Central memory CD8-positive, alpha-beta T cell (primary cell): ENCODE data around the gene IGSF3.
A peak's percentile ranks its signal among the peaks of the same experiment; 100 is the strongest.

Source experiments
- ATAC-seq: fragments of 150-1000 bp; cut with Tn5 transposase; replicated peaks from 2 replicates; pipeline ENCODE4 v1.10.0; 2022; ENCODE audit warnings: mild to moderate bottlenecking, moderate FRiP score, moderate number of reproducible peaks; ENCODE audit not compliant: poor library complexity, severe bottlenecking; ENCODE audit errors: extremely low read depth
- DNase-seq, 2 donors: peaks; one replicate each; pipeline ENCODE4 v3.0.0; 2021; ENCODE audit warnings: low spot score in 2 of 2
- H3K27ac Mint-ChIP-seq: one replicate; pipeline ENCODE4 v1.8.0; 2022; ENCODE audit warnings: low read depth, mild to moderate bottlenecking, moderate library complexity, mixed read lengths
- H3K27me3 Mint-ChIP-seq: one replicate; pipeline ENCODE4 v1.8.0; 2022; ENCODE audit warnings: mixed read lengths
- H3K36me3 Mint-ChIP-seq: one replicate; pipeline ENCODE4 v1.8.0; 2022; ENCODE audit warnings: mild to moderate bottlenecking, moderate library complexity, mixed read lengths; ENCODE audit not compliant: insufficient read depth
- H3K4me1 Mint-ChIP-seq: one replicate; pipeline ENCODE4 v1.8.0; 2022; ENCODE audit warnings: mixed read lengths
- H3K4me3 Mint-ChIP-seq: one replicate; pipeline ENCODE4 v1.8.0; 2022; ENCODE audit warnings: mild to moderate bottlenecking, moderate library complexity, mixed read lengths
- H3K9me3 Mint-ChIP-seq: one replicate; pipeline ENCODE4 v1.8.0; 2022; ENCODE audit warnings: mixed read lengths

IGSF3 gene

DNA sequence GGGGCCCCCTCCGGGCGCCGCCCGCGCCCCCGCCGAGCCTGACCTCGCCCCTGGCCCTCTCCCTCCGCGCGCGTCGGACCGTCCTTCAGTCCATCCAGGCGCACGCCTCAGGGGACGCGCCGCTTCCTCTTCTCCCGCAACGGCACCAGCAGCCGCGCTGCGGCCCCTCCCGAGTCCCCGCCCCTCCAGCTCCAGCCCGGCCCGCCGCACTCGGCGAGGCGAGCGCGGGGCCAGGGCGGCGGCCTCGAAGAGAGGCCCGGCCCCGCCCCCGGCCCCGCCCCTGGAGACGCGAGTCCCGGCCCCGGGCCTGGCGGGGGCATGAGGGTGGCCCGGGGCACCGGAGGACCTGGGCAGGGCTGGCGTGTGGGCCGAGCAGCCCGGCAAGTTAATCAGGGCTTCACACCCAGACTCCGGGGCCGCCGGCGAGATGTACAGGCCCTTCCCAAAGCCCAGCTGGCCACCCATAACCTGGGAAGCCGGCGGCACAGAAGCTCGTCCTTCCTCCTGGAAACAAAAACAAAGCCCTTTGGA lies at the start of gene IGSF3:
IGSF3 (minus strand) TSS at position 159 of the 531 bp plus-strand sequence. CDS start 1,407 bp downstream, outside the sequence.
- peak within 1 kb of the TSS; percentile 72 for H3K4me3 Mint-ChIP-seq
- no peaks in the 10 kb centered on the region for H3K9me3 Mint-ChIP-seq
- peak; percentile 52 for ATAC-seq
- H3K27me3 Mint-ChIP-seq, result peaks cover 59% of the 10 kb centered on the region
- peaks cover 1% of the 10 kb centered on the region for H3K36me3 Mint-ChIP-seq
- no peak for DNase-seq
- H3K4me1 Mint-ChIP-seq, result no peaks in the 10 kb centered on the region
- H3K27ac Mint-ChIP-seq, result no peak within 1 kb of the TSS

DNA sequence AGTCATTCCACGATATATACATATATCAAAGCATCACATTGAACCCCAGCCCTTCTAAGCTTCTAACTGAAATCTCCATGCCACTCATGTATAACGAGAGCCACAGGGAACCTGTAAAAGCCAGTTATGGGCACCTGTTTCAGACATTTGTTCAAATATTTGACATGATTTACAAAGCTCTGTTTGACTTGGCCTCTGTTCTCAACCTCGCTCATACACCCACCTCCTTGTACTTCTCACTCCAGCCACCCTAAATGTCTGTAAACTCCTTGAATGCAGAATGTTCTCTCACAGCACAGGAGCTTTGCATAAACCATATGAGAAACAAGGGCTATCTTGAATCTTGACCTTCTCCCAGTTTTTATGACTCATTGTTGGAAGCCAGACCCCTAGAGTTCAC lies 49.8 kb upstream of the IGSF3 start:
- no peaks in the 10 kb centered on the region for H3K4me1 Mint-ChIP-seq
- no peaks in the 10 kb centered on the region for H3K36me3 Mint-ChIP-seq
- H3K4me3 Mint-ChIP-seq, result no peak overlapping the region
- DNase-seq, result no peak
- no peaks in the 10 kb centered on the region for H3K9me3 Mint-ChIP-seq
- ATAC-seq, result no peak
- peaks cover 2% of the 10 kb centered on the region for H3K27me3 Mint-ChIP-seq
- H3K27ac Mint-ChIP-seq, result no peak overlapping the region

DNA sequence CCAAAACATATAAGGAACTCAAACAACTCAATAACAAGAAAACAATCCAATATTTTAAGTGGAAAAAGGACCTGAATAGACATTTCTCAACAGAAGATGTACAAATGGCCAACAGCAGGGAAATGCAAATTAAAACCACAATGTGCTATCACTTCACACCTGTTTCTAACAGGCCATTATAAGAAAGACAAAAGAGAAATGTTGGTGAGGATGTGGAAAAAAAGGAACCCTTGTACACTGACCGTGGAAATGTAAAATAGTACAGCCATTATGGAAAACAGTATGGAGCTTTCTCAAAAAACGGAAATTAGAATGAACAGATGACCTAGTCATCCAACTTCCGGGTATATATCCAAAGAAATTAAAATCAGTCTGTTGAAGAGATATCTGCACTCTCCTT lies 48.9 kb upstream of the IGSF3 start:
- H3K27ac Mint-ChIP-seq, result no peak overlapping the region
- no peaks in the 10 kb centered on the region for H3K4me1 Mint-ChIP-seq
- no peaks in the 10 kb centered on the region for H3K36me3 Mint-ChIP-seq
- H3K27me3 Mint-ChIP-seq, result peaks cover 6% of the 10 kb centered on the region
- no peak overlapping the region for H3K4me3 Mint-ChIP-seq
- H3K9me3 Mint-ChIP-seq, result no peaks in the 10 kb centered on the region
- no peak for DNase-seq
- ATAC-seq, result no peak

DNA sequence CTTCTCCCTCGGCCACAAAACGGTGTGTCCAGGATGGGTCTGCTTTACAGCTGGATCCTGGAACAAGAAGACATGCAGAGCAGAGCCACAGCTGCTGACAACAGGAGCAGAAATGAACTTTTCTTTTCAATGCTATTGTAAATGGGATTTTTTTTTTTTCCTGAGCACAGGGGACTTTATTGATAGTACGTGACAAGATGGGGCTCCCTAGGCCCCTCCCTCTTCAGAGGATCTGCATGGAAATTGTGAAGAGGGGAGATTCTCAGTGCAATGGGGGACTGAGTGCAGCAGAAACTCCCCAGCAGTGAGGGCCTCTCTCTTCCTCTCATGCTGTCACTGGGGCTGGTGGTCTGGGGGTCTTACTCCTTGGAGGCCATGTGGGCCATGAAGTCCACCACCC lies 45.9 kb upstream of the IGSF3 start:
- H3K4me3 Mint-ChIP-seq, result no peak overlapping the region

DNA sequence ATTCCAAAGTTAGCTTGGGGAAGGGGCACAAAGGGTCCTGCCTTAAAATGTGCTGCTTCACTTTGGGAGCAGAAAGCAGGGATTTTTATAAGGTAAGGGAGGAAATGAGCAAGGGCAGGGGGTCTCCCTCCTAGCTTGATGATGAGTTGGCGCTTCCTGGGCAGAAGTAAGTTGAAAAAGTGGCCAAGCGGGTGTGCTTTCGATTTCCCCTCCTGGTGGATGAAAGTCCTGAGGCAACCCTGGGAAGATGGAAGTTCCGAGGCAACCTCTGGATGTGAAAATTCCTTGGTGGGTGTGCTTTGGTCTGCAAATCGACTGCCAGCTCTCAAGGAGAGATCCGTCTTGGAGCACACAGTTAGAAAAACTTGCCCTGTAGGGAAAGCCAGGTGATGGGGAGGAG lies 45.0 kb upstream of the IGSF3 start:
- Mint-ChIP-seq H3K9me3 (no peaks in the 10 kb centered on the region), H3K36me3 (no peaks in the 10 kb centered on the region), H3K27me3 (peaks cover 20% of the 10 kb centered on the region), H3K27ac (no peak overlapping the region), H3K4me1 (no peaks in the 10 kb centered on the region), H3K4me3 (no peak overlapping the region)
- ATAC-seq (no peak), DNase-seq (no peak)

More for the DNA sequence above, 45.9 kb upstream of the IGSF3 start:
- no peaks in the 10 kb centered on the region for H3K4me1 Mint-ChIP-seq
- ATAC-seq (no peak), DNase-seq (no peak)
- no peaks in the 10 kb centered on the region for H3K9me3 Mint-ChIP-seq
- H3K36me3 Mint-ChIP-seq, result no peaks in the 10 kb centered on the region
- H3K27me3 Mint-ChIP-seq, result peaks cover 10% of the 10 kb centered on the region
- no peak overlapping the region for H3K27ac Mint-ChIP-seq

DNA sequence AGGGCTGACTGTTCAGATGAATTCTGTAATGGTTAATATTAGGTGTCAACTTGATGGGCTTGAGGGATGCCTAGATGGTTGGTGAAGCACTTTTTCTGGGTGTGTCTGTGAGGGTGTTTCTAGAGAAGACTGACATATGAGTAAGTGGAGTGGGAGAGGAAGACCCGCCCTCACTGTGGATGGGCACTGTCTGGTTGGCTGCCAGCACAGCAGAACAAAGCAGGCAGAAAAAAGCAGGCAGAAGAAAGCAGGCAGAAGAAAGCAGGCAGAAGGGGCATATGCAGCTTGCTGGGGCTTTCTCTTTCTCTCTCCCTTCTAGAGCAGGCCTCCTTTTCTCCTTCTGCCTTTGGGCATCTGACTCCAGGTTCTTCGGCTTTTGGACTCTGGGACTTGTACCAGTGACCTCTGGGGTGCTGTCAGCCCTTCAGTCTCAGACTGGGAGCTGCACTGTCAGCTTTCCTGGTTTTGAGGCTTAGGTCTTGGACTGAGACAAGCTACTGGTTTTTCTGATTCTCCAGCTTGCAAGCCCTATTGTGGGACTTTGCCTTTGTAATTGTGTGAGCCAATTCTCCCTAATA lies 43.8 kb upstream of the IGSF3 start:
- Mint-ChIP-seq H3K27ac (no peak overlapping the region), H3K4me3 (no peak overlapping the region), H3K27me3 (peaks cover 23% of the 10 kb centered on the region), H3K36me3 (no peaks in the 10 kb centered on the region), H3K4me1 (no peaks in the 10 kb centered on the region), H3K9me3 (no peaks in the 10 kb centered on the region)
- no peak for ATAC-seq
- DNase-seq, result no peak

DNA sequence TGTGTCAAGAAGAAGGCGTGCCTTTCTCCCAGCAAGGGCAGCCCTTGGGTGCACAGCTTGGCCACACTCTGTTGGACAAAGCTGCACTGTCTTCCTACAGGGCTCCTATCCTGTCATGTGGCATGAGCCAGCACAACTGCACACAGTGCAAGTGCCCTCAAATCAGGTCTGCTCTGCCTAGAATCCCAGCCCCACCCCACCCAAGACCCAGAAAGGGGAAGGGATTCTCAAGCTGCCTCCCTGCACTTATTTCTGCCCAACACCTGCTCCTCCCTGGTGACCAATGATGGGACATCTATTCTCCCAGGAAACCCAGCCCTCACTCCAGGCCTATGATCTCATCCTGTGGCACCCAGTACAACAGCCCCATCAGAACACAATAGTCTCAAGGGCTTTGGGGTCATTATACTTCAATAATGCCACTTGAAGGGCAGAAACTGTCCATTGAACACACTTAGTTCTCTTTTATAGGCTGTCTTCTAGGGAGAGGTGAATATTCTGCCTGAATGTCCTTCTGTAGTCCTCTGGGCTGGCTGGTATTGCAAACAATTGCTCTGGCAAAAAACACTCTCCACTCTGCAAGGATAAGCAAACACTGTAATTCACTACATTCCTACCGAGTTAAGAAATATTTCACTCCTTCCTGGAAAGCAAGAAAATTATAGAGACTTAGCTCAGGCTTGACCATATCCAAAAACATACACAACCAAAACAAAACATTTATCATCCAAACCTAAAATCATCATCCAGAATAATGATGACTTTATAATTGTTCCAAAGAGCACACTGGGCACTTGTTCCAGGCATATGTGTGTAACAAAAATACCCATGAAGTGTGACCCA lies 43.1 kb upstream of the IGSF3 start:
- no peaks in the 10 kb centered on the region for H3K9me3 Mint-ChIP-seq
- H3K27me3 Mint-ChIP-seq, result peaks cover 23% of the 10 kb centered on the region
- no peaks in the 10 kb centered on the region for H3K36me3 Mint-ChIP-seq
- DNase-seq (no peak), ATAC-seq (no peak)
- no peak overlapping the region for H3K27ac Mint-ChIP-seq
- H3K4me1 Mint-ChIP-seq, result no peaks in the 10 kb centered on the region
- no peak overlapping the region for H3K4me3 Mint-ChIP-seq

DNA sequence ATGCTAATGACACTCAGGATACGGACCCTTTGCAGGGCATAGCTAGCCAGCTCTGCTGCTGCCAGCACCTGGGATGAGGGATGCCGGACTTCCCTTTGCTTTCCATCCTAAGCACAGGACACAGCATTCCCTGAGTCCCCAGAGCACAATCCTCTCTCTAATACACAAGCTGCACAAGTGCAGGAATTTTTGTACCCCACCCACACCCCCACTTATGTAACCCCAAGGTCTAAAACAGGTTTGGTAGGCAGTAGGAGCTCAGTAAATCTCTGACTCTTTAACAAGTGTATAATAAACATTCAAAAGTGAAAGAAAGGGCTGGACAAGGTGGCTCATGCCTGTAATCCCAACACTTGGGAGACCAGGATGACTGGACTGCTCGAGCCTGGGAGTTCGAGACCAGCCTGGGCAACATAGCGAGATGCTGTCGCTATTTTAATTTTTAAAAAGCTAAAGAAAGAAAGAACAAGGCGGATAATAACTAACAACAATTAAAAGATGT lies 42.2 kb upstream of the IGSF3 start:
- no peak for ATAC-seq
- H3K27ac Mint-ChIP-seq, result no peak overlapping the region
- H3K9me3 Mint-ChIP-seq, result no peaks in the 10 kb centered on the region
- no peak overlapping the region for H3K4me3 Mint-ChIP-seq
- DNase-seq, result no peak
- H3K36me3 Mint-ChIP-seq, result no peaks in the 10 kb centered on the region
- peaks cover 23% of the 10 kb centered on the region for H3K27me3 Mint-ChIP-seq
- H3K4me1 Mint-ChIP-seq, result no peaks in the 10 kb centered on the region

DNA sequence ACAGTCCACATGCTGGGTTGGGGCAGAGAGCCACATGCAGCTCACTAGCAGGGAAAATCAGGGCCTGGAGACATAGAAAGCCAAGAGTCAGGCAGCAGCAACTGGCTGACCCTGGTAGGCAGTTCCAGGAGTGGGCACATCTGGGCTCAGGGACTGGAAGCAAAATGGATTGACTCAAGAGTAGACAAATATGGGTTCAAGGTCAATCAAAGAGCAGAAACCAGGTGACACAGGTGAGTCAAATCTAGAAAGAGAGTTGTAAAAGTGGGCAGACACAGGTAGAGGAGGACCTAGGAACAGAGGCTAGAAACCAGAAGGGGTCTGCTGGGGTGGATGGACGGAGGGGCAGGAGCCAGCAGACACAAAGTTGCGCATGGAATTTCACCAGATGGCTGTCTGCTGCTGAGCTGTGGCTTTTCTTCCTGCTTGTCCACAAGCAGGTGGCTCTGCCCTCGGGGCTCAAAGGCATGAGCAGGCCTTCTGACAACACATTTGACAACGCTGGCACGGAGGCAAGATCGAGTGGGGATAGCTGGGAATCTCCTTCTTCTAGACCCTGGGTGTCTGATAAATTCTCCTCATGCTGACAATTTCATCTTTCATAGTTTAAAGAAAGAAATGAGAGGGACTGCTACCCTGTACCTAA lies 40.8 kb upstream of the IGSF3 start:
- Mint-ChIP-seq H3K27me3 (peaks cover 23% of the 10 kb centered on the region), H3K4me1 (no peaks in the 10 kb centered on the region), H3K36me3 (no peaks in the 10 kb centered on the region), H3K27ac (peak overlapping the region; percentile 32), H3K4me3 (no peak overlapping the region), H3K9me3 (no peaks in the 10 kb centered on the region)
- no peak for ATAC-seq
- no peak for DNase-seq

DNA sequence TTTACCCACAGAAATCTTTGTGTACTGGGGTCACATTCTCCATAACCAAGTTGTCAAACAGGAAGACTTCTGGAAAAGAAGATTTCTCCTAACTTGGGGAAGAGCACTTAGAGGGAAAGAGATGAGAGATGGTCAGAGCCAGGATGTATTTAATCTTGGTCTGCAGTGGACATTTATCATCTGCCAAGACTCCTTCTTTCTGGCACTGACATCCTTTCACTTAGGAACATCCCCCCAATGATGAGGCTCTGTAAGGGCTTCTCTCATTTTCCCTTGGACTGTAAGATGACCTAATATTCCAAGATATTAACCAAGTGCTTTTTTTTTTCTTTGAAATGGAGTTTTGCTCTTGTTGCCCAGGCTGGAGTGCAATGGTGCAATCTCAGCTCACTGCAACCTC lies 39.3 kb upstream of the IGSF3 start:
- H3K36me3 Mint-ChIP-seq, result no peaks in the 10 kb centered on the region

DNA sequence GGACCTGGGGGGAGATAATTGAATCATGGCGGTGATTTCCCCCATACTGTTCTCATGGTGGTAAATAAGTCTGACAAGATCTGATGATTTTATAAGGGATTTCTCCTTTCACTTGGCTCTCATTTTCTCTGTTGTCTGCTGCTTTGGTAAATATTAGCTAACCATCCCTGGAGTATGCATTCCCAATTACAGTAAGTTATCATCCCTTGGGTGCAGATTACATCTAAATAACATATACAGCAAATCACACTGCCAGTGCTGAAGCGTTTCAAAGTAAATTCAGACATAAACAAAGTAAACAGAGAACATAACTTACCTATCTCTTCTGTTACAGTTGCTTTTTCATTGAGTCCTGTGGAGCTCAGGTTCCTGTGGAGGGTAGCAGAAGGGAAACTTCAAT lies 38.6 kb upstream of the IGSF3 start:
- H3K27me3 Mint-ChIP-seq, result peaks cover 17% of the 10 kb centered on the region
- H3K9me3 Mint-ChIP-seq, result no peaks in the 10 kb centered on the region
- no peak overlapping the region for H3K27ac Mint-ChIP-seq
- no peaks in the 10 kb centered on the region for H3K4me1 Mint-ChIP-seq
- no peaks in the 10 kb centered on the region for H3K36me3 Mint-ChIP-seq
- ATAC-seq, result no peak
- H3K4me3 Mint-ChIP-seq, result no peak overlapping the region
- DNase-seq, result no peak

More for the DNA sequence above, 39.3 kb upstream of the IGSF3 start:
- no peaks in the 10 kb centered on the region for H3K9me3 Mint-ChIP-seq
- H3K27ac Mint-ChIP-seq, result no peak overlapping the region
- no peaks in the 10 kb centered on the region for H3K4me1 Mint-ChIP-seq
- H3K4me3 Mint-ChIP-seq, result no peak overlapping the region
- ATAC-seq, result no peak
- H3K27me3 Mint-ChIP-seq, result peaks cover 17% of the 10 kb centered on the region
- DNase-seq, result no peak

DNA sequence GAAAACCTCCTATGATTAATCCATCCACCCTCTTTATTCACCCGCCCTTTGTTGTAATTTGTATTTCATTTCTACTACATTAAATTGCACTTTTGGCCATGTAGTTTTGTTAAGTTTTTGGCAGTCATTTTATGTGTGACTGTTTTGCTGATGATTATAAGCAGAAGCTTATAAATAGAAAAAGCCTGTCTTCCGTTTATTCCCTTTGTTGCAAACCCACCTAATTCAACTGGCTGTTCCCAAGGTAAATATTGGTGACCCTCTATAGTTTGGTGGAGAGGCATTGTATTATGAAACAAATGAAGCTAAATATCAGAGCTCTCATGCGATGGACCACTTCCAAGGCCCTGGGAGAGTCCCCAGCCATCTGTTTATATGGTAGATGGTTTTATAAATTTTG lies 36.7 kb upstream of the IGSF3 start:
- no peaks in the 10 kb centered on the region for H3K4me1 Mint-ChIP-seq
- no peaks in the 10 kb centered on the region for H3K36me3 Mint-ChIP-seq
- no peaks in the 10 kb centered on the region for H3K9me3 Mint-ChIP-seq
- DNase-seq, result no peak
- peaks cover 17% of the 10 kb centered on the region for H3K27me3 Mint-ChIP-seq
- no peak for ATAC-seq
- no peak overlapping the region for H3K27ac Mint-ChIP-seq
- H3K4me3 Mint-ChIP-seq, result no peak overlapping the region
